K562 (cell line): ENCODE results near the gene NFATC4. TPM values are rescaled to one million over a fixed set of nuclear protein-coding genes. Genes with fewer than 3 reads are reported as not detected.

Experiments used
- ATAC-seq: fragments of 200-7000 bp; cut with Tn5 transposase; 3 replicates; pipeline ENCODE4 v1.9.1; 2020; ENCODE audit warnings: moderate library complexity
- BruUV-seq: library from RNA; stranded (reverse); fragments of 400-500 nt; replicated peaks from 2 replicates; lab custom pipeline; 2021; lab: Mats Ljungman, UMichigan
- CTCF ChIA-PET: fragments of 300-600 bp; formaldehyde crosslinking; extraction: SDS; loops from one replicate; lab custom pipeline; 2021; ENCODE audit warnings: low intra/inter-chr PET ratio; lab: Yijun Ruan, JAX
- POLR2A ChIA-PET: fragments of 300-600, 350-650 bp; sonication (Branson Sonifier 250); formaldehyde crosslinking; extraction: SDS; loops from one replicate; lab custom pipeline; 2021; ENCODE audit warnings: antibody characterized with exemption, inconsistent platforms; lab: Yijun Ruan, JAX
- DNase-seq, 4 experiments: peaks; one replicate each; pipeline versions ENCODE4 v3.0.0 to v3.0.0-alpha.2; 2011 to 2018; ENCODE audit warnings: low spot score in 3 of 4, mixed read lengths in 3 of 4; ENCODE audit errors: extremely low read depth in 1 of 4
- FAIRE-seq: peaks from 2 replicates; lab custom pipeline; 2011; peaks lifted over from hg19 to GRCh38; lab: Jason Lieb, UNC
- H2AFZ ChIP-seq: 2 replicates; pipeline ENCODE4 v1.6.0; 2011; ENCODE audit warnings: low read depth, low read length, control low read depth, inconsistent platforms
- H3K27ac ChIP-seq: fragments of 200-600 bp; 3 replicates; pipeline ENCODE4 v1.8.0; 2011; ENCODE audit warnings: low read depth, mild to moderate bottlenecking, control low read depth, inconsistent platforms, low read length, moderate library complexity, mixed read lengths; ENCODE audit errors: extremely low read depth
- H3K27me3 ChIP-seq, 2 experiments: fragments of 300-600 bp in 1 of 2; 2 replicates in 1 of 2; 3 replicates in 1 of 2; pipeline versions ENCODE4 v1.6.0 to v1.8.0; 2011; ENCODE audit warnings: inconsistent platforms in 2 of 2, low read length in 2 of 2, mild to moderate bottlenecking in 1 of 2, mixed read lengths in 1 of 2, moderate library complexity in 1 of 2; ENCODE audit not compliant: control insufficient read depth in 2 of 2, insufficient read depth in 2 of 2
- H3K36me3 ChIP-seq: fragments of 300-600 bp; 3 replicates; pipeline ENCODE4 v1.8.0; 2011; ENCODE audit warnings: mild to moderate bottlenecking, low read length, inconsistent platforms; ENCODE audit not compliant: control insufficient read depth, insufficient read depth
- H3K4me1 ChIP-seq, 2 experiments: fragments of 200-600 bp in 1 of 2; replicated peaks in 1 of 2; 2 replicates in 1 of 2; 3 replicates in 1 of 2; pipeline versions ENCODE4 v1.5.1 to v1.8.0; 2011; ENCODE audit warnings: inconsistent platforms in 2 of 2, low read length in 2 of 2, mild to moderate bottlenecking in 1 of 2, mixed read lengths in 1 of 2, moderate library complexity in 1 of 2; ENCODE audit not compliant: control insufficient read depth in 2 of 2, insufficient read depth in 2 of 2
- H3K4me2 ChIP-seq: 2 replicates; pipeline ENCODE4 v1.6.1; 2011; ENCODE audit warnings: low read length, control low read depth, inconsistent platforms, mixed read lengths; ENCODE audit not compliant: insufficient read depth
- H3K4me3 ChIP-seq: fragments of 200-600 bp; sonication (generic), shearing (Covaris generic); 2 replicates; pipeline ENCODE4 v1.5.1; 2016; ENCODE audit warnings: control low read depth, inconsistent platforms
- H3K79me2 ChIP-seq: fragments of 200-600 bp; 3 replicates; pipeline ENCODE4 v1.8.0; 2011; ENCODE audit warnings: low read length, inconsistent platforms; ENCODE audit not compliant: control insufficient read depth, insufficient read depth
- H3K9ac ChIP-seq, 2 experiments: 2 replicates each; pipeline versions ENCODE4 v1.6.0 to v1.6.1; 2011; ENCODE audit warnings: low read depth in 2 of 2, low read length in 2 of 2, control low read depth in 1 of 2, inconsistent platforms in 1 of 2, mild to moderate bottlenecking in 1 of 2, mixed read lengths in 1 of 2; ENCODE audit not compliant: insufficient read depth in 1 of 2
- H3K9me1 ChIP-seq: one replicate; pipeline ENCODE4 v1.6.0; 2011; ENCODE audit warnings: inconsistent platforms, mild to moderate bottlenecking, low read length, moderate library complexity; ENCODE audit not compliant: control insufficient read depth, insufficient read depth
- H3K9me3 ChIP-seq: replicated peaks from 2 replicates; pipeline ENCODE4 v1.5.1; 2011; ENCODE audit warnings: low read depth, low read length, inconsistent platforms; ENCODE audit not compliant: control insufficient read depth, insufficient read depth
- H4K20me1 ChIP-seq: replicated peaks from 2 replicates; pipeline ENCODE4 v1.6.1; 2011; ENCODE audit warnings: low read length, inconsistent platforms, mixed read lengths; ENCODE audit not compliant: control insufficient read depth, insufficient read depth
- E2F1 ChIP-seq: sonication (generic); formaldehyde crosslinking; IDR thresholded peaks from 2 replicates; pipeline ENCODE4 v1.8.1; 2023; ENCODE audit warnings: mild to moderate bottlenecking, missing genetic modification reagents, moderate library complexity
- HMG20B ChIP-seq: fragments of 250-450 bp; sonication (Bioruptor Pico); IDR thresholded peaks from 2 replicates; pipeline ENCODE4 v1.5.0; 2021; ENCODE audit warnings: mild to moderate bottlenecking
- SMARCA4 ChIP-seq: fragments of 450-650 bp; IDR thresholded peaks from 2 replicates; pipeline ENCODE4 v1.6.1; 2016
- SRSF3 ChIP-seq: fragments of 200-400 bp; formaldehyde crosslinking; IDR thresholded peaks from 2 replicates; pipeline ENCODE4 v1.6.1; 2016; ENCODE audit warnings: mild to moderate bottlenecking, low read length, moderate library complexity; ENCODE audit not compliant: insufficient read depth
- ZBTB12 ChIP-seq: fragments of 250-450 bp; sonication (Bioruptor Pico); IDR thresholded peaks from 2 replicates; pipeline ENCODE4 v1.4.0; 2020
- ZBTB40 ChIP-seq, 2 experiments: fragments of 450-650 bp in 1 of 2; sonication (generic) in 1 of 2; formaldehyde crosslinking in 1 of 2; IDR thresholded peaks; 2 replicates each; pipeline versions ENCODE4 v1.7.1 to v1.9.0; 2016 to 2022; ENCODE audit warnings: inconsistent platforms in 1 of 2, mild to moderate bottlenecking in 1 of 2, missing genetic modification reagents in 1 of 2
- ZNF280A ChIP-seq: fragments of 450-650 bp; IDR thresholded peaks from 2 replicates; pipeline ENCODE4 v1.6.1; 2018; ENCODE audit warnings: mild to moderate bottlenecking, low read depth; ENCODE audit not compliant: partially characterized antibody
- ZNF445 ChIP-seq: fragments of 250-450 bp; sonication (Bioruptor Pico); IDR thresholded peaks from 2 replicates; pipeline ENCODE4 v1.4.0; 2020; ENCODE audit warnings: low read depth, mild to moderate bottlenecking, moderate library complexity
- ZZZ3 ChIP-seq: fragments of 450-650 bp; IDR thresholded peaks from 2 replicates; pipeline ENCODE4 v1.6.1; 2016; ENCODE audit warnings: antibody characterized with exemption, mild to moderate bottlenecking, moderate library complexity
- WGBS: fragments of 100-300 bp; shearing (Covaris generic); methylation state at CpG from one replicate; pipeline ENCODE4 v1.1.6; 2016; ENCODE audit warnings: low coverage, mixed read lengths; ENCODE audit not compliant: insufficient coverage; ENCODE audit errors: missing lambda C conversion rate; 5-methylcytosine and 5-hydroxymethylcytosine counted together
- in situ Hi-C: fragments of 300-500 bp; cut with MboI; formaldehyde crosslinking; loops from 4 replicates; pipeline ENCODE4 v1.15.0; 2018; ENCODE audit warnings: inconsistent platforms, mixed read lengths
- intact Hi-C: fragments of 100-400 bp; cut with micrococcal nuclease; formaldehyde crosslinking; loops from 2 replicates; pipeline ENCODE4 v1.14.2; 2022
- polyA plus RNA-seq, 8 experiments: library from polyadenylated mRNA; depleted of rRNA in 4 of 8; stranded (reverse) in 5 of 8; unstranded in 3 of 8; fragments of >200 nt; fragmentation: Nextera tagmentation in 2 of 8; fragmentation: Illumina TruSeq in 1 of 8; extraction: Ambion mirVana in 2 of 8; extraction: Trizol in 1 of 8; gene quantifications; 2 replicates each; pipeline versions ENCODE4 v1.2.1 to v1.2.3, GENCODE V29; 2011 to 2014; ENCODE audit warnings: inconsistent platforms in 1 of 8, missing spikeins in 1 of 8
- total RNA-seq, 7 experiments: library from RNA; depleted of rRNA in 6 of 7; stranded (reverse); fragments of >200 nt in 6 of 7; fragmentation: Illumina TruSeq in 2 of 7; extraction: Trizol in 2 of 7; gene quantifications; 2 replicates each; pipeline versions ENCODE4 v1.2.1 to v1.2.3, GENCODE V29; 2011 to 2021; ENCODE audit warnings: low replicate concordance in 1 of 7

The NFATC4 gene
- total and polyA plus RNA-seq, 9 of the 15 experiments (the other 6 are each of a cell fraction or from before 2014, with no cell fraction given) = 0.25 to 3.8 (median 0.78) TPM; not detected in 1

GRCh38 chr14:24418492-24418873, 50.5 kb downstream of the NFATC4 start:
- POLR2A ChIA-PET = interaction anchor here (0.7 to 1.2 kb wide), 4 partner anchors 13 to 143 kb away, joined by 3 to 4 read pairs (median 3); no protein-coding TSS in a partner anchor
- ATAC-seq (no peak), DNase-seq (no peak), FAIRE-seq (no peak)
- Histone ChIP-seq H2AFZ (no peak overlapping the region), H3K4me3 (no peak overlapping the region), H3K9me3 (no peaks in the 10 kb centered on the region), H3K27me3 (no peaks in the 10 kb centered on the region), H3K9me1 (no peaks in the 10 kb centered on the region), H3K4me2 (no peak overlapping the region), H3K27ac (no peak overlapping the region), H4K20me1 (no peaks in the 10 kb centered on the region), H3K36me3 (no peaks in the 10 kb centered on the region), H3K4me1 (peaks cover 15 to 26% of the 10 kb centered on the region in 2 experiments), H3K79me2 (no peaks in the 10 kb centered on the region), H3K9ac (no peak overlapping the region; a peak in 1 of 4 replicates)
- intact Hi-C loops (no loop called here), in situ Hi-C loops (no loop called here)
- CTCF ChIA-PET = no interaction called here
- 63% methylated on average over 6 of the region's 6 CpGs for WGBS
- BruUV-seq = no TSS peak
- TF ChIP-seq ZZZ3 = no peak
- TF ChIP-seq E2F1 = no peak
- no peak for TF ChIP-seq HMG20B (CRISPR knock-in tag)
- TF ChIP-seq ZBTB40 (IDR thresholded peaks at IDR 0.05) = no peak
- TF ChIP-seq ZBTB40 (CRISPR knock-in tag; IDR thresholded peaks at IDR 0.05) = no peak
- no peak for TF ChIP-seq ZNF280A
- TF ChIP-seq ZNF445 = no peak
- TF ChIP-seq ZBTB12 (CRISPR knock-in tag) = no peak
- TF ChIP-seq SRSF3 = no peak
- no peak for TF ChIP-seq SMARCA4
